HL-60 (cell line): ENCODE data around the gene LRRC71.

Source experiments
- DNase-seq, 2 experiments: peaks; one replicate each; pipeline ENCODE4 v3.0.0-alpha.2; 2010 to 2020; ENCODE audit warnings: low read depth in 1 of 2, low spot score in 1 of 2
- H3K27ac ChIP-seq: fragments of 250-450 bp; sonication (Bioruptor Pico); replicated peaks from 2 replicates; pipeline ENCODE4 v1.5.1; 2020; ENCODE audit warnings: mild to moderate bottlenecking, moderate library complexity
- H3K27me3 ChIP-seq: fragments of 250-450 bp; sonication (Bioruptor Pico); 2 replicates; pipeline ENCODE4 v1.5.1; 2021; ENCODE audit warnings: mild to moderate bottlenecking, moderate library complexity; ENCODE audit not compliant: insufficient read depth, poor library complexity, severe bottlenecking
- H3K4me3 ChIP-seq: replicated peaks from 2 replicates; pipeline ENCODE4 v1.5.1; 2011; ENCODE audit warnings: mild to moderate bottlenecking, control low read depth, low read length; ENCODE audit not compliant: insufficient read depth
- GABPA ChIP-seq: IDR thresholded peaks from 2 replicates; pipeline ENCODE4 v1.6.1; 2012; ENCODE audit warnings: low read depth
- POLR2AphosphoS5 ChIP-seq: IDR thresholded peaks from 2 replicates; pipeline ENCODE4 v1.6.1; 2012; ENCODE audit warnings: low read depth
- SPI1 ChIP-seq: IDR thresholded peaks from 2 replicates; pipeline ENCODE4 v1.6.1; 2012; ENCODE audit warnings: low read depth, mild to moderate bottlenecking, borderline replicate concordance
- TF ChIP-seq, protein P1 (sequence below): IDR thresholded peaks from 2 replicates; pipeline ENCODE4 v1.6.1; 2012; ENCODE audit warnings: low read depth; ENCODE audit not compliant: insufficient replicate concordance
- TF ChIP-seq, protein P2 (sequence below): IDR thresholded peaks from one replicate; pipeline ENCODE4 v1.5.1; 2011; ENCODE audit warnings: low read length, control low read depth, inconsistent platforms; ENCODE audit not compliant: insufficient read depth

The LRRC71 gene

DNA sequence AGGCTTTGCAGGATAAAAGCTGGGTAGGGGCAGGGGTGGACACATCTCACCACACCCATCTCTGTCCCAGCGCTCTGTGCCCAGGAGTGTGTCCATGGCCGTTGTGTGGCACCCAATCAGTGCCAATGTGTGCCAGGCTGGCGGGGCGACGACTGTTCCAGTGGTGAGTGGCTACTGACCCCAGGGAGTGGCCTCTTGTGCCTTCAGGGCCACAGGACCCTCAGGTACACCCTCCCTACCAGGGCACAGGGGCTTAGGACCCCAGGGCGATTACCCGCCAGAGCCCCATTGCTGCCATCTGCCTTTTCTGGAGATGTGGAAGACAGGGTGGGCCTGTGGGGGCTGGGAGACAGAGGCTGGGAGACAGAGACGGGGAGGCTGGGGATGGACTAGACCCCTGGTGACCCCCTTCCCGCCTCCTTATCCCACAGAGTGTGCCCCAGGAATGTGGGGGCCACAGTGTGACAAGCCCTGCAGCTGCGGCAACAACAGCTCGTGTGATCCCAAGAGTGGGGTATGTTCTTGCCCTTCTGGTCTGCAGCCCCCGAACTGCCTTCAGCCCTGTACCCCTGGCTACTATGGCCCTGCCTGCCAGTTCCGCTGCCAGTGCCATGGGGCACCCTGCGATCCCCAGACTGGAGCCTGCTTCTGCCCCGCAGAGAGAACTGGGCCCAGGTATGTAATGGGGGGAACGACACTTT is 14.1 kb upstream of the LRRC71 start:
- DNase-seq, result no peak
- no peak overlapping the region for H3K27ac ChIP-seq
- H3K27me3 ChIP-seq, result peaks cover 2% of the 10 kb centered on the region
- H3K4me3 ChIP-seq, result no peak overlapping the region
- TF ChIP-seq GABPA, result no peak
- TF ChIP-seq SPI1, result no peak
- TF ChIP-seq POLR2AphosphoS5, result no peak
- TF ChIP-seq, protein P1, sequence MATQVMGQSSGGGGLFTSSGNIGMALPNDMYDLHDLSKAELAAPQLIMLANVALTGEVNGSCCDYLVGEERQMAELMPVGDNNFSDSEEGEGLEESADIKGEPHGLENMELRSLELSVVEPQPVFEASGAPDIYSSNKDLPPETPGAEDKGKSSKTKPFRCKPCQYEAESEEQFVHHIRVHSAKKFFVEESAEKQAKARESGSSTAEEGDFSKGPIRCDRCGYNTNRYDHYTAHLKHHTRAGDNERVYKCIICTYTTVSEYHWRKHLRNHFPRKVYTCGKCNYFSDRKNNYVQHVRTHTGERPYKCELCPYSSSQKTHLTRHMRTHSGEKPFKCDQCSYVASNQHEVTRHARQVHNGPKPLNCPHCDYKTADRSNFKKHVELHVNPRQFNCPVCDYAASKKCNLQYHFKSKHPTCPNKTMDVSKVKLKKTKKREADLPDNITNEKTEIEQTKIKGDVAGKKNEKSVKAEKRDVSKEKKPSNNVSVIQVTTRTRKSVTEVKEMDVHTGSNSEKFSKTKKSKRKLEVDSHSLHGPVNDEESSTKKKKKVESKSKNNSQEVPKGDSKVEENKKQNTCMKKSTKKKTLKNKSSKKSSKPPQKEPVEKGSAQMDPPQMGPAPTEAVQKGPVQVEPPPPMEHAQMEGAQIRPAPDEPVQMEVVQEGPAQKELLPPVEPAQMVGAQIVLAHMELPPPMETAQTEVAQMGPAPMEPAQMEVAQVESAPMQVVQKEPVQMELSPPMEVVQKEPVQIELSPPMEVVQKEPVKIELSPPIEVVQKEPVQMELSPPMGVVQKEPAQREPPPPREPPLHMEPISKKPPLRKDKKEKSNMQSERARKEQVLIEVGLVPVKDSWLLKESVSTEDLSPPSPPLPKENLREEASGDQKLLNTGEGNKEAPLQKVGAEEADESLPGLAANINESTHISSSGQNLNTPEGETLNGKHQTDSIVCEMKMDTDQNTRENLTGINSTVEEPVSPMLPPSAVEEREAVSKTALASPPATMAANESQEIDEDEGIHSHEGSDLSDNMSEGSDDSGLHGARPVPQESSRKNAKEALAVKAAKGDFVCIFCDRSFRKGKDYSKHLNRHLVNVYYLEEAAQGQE, result no peak
- TF ChIP-seq, protein P2, sequence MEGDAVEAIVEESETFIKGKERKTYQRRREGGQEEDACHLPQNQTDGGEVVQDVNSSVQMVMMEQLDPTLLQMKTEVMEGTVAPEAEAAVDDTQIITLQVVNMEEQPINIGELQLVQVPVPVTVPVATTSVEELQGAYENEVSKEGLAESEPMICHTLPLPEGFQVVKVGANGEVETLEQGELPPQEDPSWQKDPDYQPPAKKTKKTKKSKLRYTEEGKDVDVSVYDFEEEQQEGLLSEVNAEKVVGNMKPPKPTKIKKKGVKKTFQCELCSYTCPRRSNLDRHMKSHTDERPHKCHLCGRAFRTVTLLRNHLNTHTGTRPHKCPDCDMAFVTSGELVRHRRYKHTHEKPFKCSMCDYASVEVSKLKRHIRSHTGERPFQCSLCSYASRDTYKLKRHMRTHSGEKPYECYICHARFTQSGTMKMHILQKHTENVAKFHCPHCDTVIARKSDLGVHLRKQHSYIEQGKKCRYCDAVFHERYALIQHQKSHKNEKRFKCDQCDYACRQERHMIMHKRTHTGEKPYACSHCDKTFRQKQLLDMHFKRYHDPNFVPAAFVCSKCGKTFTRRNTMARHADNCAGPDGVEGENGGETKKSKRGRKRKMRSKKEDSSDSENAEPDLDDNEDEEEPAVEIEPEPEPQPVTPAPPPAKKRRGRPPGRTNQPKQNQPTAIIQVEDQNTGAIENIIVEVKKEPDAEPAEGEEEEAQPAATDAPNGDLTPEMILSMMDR, result no peak

DNA sequence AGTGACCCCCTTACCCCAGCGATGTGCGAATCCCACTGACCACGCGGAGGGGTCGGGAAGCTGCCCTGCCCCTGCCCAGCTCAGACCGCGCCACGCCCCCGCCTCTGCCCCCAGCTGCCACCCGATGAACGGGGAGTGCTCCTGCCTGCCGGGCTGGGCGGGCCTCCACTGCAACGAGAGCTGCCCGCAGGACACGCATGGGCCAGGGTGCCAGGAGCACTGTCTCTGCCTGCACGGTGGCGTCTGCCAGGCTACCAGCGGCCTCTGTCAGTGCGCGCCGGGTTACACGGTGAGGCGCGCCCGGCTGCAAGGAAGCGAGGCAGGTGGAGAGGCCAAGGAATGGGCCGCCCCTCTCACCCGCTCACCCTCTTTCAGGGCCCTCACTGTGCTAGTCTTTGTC is 11.9 kb upstream of the LRRC71 start:
- no peak overlapping the region for H3K27ac ChIP-seq
- TF ChIP-seq, protein P2, result no peak
- TF ChIP-seq, protein P1, result no peak
- no peak for TF ChIP-seq GABPA
- TF ChIP-seq POLR2AphosphoS5, result no peak
- TF ChIP-seq SPI1, result no peak
- no peak for DNase-seq
- H3K27me3 ChIP-seq, result no peaks in the 10 kb centered on the region
- H3K4me3 ChIP-seq, result no peak overlapping the region

DNA sequence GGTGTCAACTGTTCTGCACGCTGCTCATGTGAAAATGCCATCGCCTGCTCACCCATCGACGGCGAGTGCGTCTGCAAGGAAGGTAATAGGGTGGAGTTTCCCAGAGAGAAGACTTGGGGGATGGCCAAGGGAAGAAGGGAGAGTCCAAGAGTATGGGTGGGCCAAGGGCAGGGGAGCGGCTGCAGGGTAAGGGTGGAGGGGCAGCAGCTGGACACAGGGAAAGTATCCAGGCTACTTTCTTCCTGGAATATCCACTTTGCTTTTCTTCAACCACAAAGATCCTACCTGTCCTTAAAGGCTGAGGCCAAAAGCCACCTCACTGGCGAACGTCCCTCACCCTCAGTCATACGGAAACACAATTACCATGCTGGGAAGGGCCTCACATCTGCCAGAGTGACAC is 11.5 kb upstream of the LRRC71 start:
- DNase-seq, result no peak

More for the DNA sequence above, 11.5 kb upstream of the LRRC71 start:
- TF ChIP-seq, protein P1, result no peak
- no peak for TF ChIP-seq SPI1
- TF ChIP-seq, protein P2, result no peak
- H3K27ac ChIP-seq, result no peak overlapping the region
- no peaks in the 10 kb centered on the region for H3K27me3 ChIP-seq
- no peak overlapping the region for H3K4me3 ChIP-seq
